Stimulated activated CD8-positive, alpha-beta memory T cell treated with anti-CD3 and anti-CD28 coated beads, Interleukin-4, amount 100 ng/mL, for 24 hours (primary cell): ENCODE data around the gene MAML1.

Source experiments
- DNase-seq: peaks from one replicate; pipeline ENCODE4 v3.0.0-alpha.2; 2020; ENCODE audit warnings: low read depth

The MAML1 gene

GRCh38 chr5:179806250-179807048 is 73.8 kb downstream of the MAML1 start, which contains the start of gene MGAT4B:
MGAT4B (minus strand) TSS chr5:179806866; CDS start chr5:179806583, 283 bp downstream.
- peak; percentile 48 for DNase-seq

GRCh38 chr5:179812135-179812825 is 79.7 kb downstream of the MAML1 start:
- no peak for DNase-seq

GRCh38 chr5:179812997-179813607 is 80.5 kb downstream of the MAML1 start:
- no peak for DNase-seq

GRCh38 chr5:179814090-179814489 is 81.5 kb downstream of the MAML1 start:
- no peak for DNase-seq

- no peak for DNase-seq
Observed at GRCh38 chr5:179815491-179816249, 83.0 kb downstream of the MAML1 start.

- DNase-seq = no peak
Observed at GRCh38 chr5:179816401-179816795, 83.8 kb downstream of the MAML1 start.

- DNase-seq = no peak
Observed at GRCh38 chr5:179816796-179817469, 84.3 kb downstream of the MAML1 start.

GRCh38 chr5:179817470-179817840 is 84.8 kb downstream of the MAML1 start:
- no peak for DNase-seq

GRCh38 chr5:179817890-179818745 is 85.5 kb downstream of the MAML1 start:
- no peak for DNase-seq

- DNase-seq = peak; percentile 83
Observed at GRCh38 chr5:179818746-179819295, 86.2 kb downstream of the MAML1 start.

GRCh38 chr5:179819296-179820126 is 86.9 kb downstream of the MAML1 start:
- DNase-seq = no peak

GRCh38 chr5:179820127-179820482 is 87.5 kb downstream of the MAML1 start:
- DNase-seq = no peak

- DNase-seq = peak; percentile 74
Observed at GRCh38 chr5:179820483-179821297, 88.1 kb downstream of the MAML1 start, which contains the start of gene SQSTM1. SQSTM1 (plus strand) TSS chr5:179820905; CDS start chr5:179820937, 32 bp downstream.

GRCh38 chr5:179821298-179822058 is 88.9 kb downstream of the MAML1 start:
- peak; percentile 72 for DNase-seq

- no peak for DNase-seq
Observed at GRCh38 chr5:179822059-179822432, 89.4 kb downstream of the MAML1 start.

GRCh38 chr5:179822444-179822990 is 89.9 kb downstream of the MAML1 start:
- DNase-seq = no peak

- no peak for DNase-seq
Observed at GRCh38 chr5:179823937-179824744, 91.5 kb downstream of the MAML1 start.
